NCI-H1436 treated with DMSO at 0.1 percent for 48 hours (cell line): ENCODE data around the gene PPP1R9A.
"Not testable (repeated sequence)": the region's sequence is repeated elsewhere in the genome, so short reads cannot be mapped to it uniquely, and the experiment has no call there.

Source experiments
- DNase-seq: peaks from one replicate; lab custom pipeline; 2025; lab: John Stamatoyannopoulos, UW

The PPP1R9A gene

DNA sequence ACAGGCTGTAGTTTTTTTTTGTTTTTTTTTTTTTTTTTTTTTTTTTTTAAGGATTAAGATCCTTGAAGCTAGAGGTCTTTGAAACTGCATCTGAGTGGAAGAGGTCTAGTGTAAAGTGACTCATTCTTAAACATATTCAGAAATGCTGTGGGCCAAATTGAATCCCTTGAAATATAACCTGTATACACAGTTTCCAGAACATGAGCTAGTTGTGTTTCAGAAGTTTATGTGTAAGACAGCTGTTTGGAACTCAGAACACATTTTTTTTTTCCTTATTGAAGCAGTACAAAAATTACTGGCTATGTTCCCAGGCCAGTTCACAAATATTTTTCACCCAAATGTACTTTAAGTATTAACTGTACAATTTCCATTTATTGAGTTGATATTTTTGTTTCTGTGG is 67.9 kb downstream of the PPP1R9A start:
- no peak for DNase-seq

GRCh38 chr7:94980418-94981142 is 73.2 kb downstream of the PPP1R9A start:
- no peak for DNase-seq

DNA sequence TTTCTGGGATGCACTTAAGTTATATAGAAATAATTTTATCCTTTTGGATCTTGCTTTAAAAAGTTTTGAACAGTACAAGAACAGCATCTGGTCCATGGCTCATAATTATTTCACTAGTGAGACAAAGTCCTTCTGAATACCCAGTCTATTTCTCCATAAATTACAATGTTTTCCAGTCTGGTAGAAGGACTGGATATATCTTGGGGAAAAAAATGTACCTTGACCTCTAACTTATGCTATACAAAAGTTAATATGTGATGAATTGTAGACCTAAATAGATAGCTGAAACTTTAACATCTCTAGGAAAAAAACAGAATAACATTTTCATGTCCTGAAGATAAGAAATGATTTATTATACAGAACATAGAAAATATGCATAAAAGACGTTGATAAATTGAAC is 88.5 kb downstream of the PPP1R9A start:
- DNase-seq = no peak

- DNase-seq = no peak
These were observed 89.0 kb downstream of the PPP1R9A start for GRCh38 chr7:94996369-94996768.

- DNase-seq = no peak
These were observed 90.2 kb downstream of the PPP1R9A start for GRCh38 chr7:94997547-94997946.

DNA sequence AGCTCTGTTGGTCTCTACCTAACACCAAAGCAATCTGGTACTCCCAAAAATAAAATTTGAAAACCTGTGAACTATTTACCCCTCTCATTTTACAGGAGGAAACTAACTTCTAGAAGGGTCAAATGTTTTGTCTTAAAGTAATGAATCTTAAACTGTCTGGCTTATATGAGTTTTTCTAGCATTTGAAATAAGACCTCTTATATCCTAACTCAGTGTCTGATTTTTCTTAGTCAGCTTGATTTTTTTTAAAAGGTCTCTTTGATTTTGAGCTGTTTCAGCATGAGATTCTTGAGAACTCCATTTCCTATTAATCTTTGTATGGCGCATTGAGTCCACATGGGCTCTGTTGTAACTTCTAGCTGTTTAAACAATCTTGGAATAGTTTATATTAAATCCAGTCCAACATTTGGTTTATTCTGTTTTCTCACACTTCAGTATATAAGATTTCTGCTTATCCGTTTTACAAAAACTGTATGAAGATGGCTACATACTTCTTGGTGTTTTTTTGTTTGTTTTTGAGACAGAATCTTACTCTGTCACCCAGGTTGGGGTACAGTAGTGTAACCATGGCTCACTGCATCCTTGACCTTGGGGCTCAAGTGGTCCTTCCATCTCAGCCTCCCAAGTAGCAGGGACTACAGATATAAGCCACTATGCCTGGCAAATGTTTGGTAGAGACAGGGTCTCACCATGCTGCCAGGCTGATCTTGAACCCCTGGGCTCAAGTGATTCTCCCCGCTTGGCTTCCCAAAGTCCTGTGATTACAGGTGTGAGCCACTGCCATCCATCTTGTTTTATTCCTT is 91.1 kb downstream of the PPP1R9A start:
- DNase-seq = no peak

DNA sequence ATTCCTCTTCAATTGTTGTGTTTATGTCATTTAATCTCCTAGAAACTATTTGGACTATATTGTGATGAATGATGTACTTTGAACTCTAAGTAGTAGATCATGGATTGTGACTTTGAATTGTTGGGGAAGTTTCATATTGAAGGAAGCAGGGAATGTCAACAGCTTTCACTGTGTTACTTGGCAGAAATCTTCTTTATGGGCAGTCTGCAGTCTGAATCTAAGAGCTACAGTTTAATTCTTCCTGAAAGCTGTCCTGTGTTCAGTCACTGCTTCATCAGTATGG is 91.6 kb downstream of the PPP1R9A start:
- DNase-seq = no peak

DNA sequence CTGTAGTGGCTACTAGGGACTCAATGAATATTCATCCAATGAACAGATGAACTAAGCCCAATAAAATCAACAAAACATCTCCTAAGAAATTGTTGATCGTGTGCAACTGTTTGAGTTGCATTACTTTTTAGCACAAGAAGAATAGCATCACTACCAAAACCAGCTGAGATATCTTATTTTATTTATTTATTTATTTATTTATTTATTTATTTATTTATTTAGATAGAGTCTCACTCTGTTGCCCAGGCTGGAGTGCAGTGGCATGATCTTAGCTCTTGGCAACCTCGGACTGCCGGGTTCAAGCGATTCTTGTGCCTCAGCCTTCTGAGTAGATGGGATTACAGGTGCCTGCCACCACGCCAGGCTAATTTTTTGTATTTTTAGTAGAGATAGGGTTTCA is 92.2 kb downstream of the PPP1R9A start:
- not testable (repeated sequence) for DNase-seq

GRCh38 chr7:95001258-95001657 is 93.9 kb downstream of the PPP1R9A start:
- no peak for DNase-seq

- no peak for DNase-seq
These were observed 94.6 kb downstream of the PPP1R9A start for GRCh38 chr7:95001815-95002561.

- DNase-seq = no peak
These were observed 95.4 kb downstream of the PPP1R9A start for GRCh38 chr7:95002775-95003174.

GRCh38 chr7:95004618-95005247 is 97.3 kb downstream of the PPP1R9A start:
- no peak for DNase-seq

GRCh38 chr7:95006010-95006409 is 98.6 kb downstream of the PPP1R9A start:
- no peak for DNase-seq

DNA sequence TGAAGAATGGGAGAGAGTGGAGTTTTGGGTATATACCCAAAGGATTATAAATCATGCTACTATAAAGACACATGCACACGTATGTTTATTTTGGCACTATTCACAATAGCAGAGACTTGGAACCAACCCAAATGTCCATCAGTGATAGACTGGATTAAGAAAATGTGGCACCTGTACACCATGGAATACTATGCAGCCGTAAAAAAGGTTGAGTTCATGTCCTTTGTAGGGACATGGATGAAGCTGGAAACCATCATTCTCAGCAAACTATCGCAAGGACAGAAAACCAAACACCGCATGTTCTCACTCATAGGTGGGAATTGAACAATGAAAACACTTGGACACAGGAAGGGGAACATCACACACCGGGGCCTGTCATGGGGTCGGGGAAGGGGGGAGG is 101.4 kb downstream of the PPP1R9A start:
- DNase-seq = not testable (repeated sequence)

GRCh38 chr7:95011146-95011928 is 103.9 kb downstream of the PPP1R9A start:
- no peak for DNase-seq

DNA sequence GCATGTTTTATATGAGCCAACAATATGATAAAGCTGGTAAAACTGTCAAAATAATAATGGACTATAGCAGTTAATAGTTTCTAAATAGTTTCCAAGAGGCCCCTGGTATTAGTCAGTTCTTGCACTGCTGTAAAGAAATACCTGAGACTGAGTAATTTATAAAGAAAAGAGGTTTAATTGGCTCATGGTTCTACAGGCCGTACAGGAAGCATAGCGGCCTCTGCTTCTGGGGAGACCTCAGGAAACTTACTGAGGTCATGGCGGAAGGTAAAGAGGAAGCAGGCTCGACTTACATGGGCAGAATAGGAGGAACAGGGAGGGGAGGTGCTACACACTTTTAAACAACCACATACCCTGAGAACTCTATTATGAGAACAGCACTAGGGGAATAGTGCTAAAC is 104.6 kb downstream of the PPP1R9A start:
- no peak for DNase-seq

DNA sequence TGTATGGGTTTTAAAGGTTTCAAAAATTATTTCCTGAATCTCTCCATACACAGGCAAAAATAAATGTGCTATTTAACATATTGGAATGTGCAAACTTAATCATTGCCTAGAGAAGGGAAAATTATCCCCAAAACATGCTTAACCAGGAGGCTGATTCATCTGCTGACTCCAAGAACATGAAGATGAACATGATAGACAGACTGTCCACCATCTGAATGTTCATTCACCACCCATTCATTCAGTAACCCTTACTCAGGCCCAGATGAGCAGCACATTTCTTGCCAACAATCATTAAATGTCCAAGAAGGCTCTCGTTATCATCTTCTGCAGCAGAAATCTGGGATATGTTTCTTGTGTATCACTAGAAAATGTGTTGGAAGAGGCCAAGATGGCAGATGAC is 110.6 kb downstream of the PPP1R9A start:
- no peak for DNase-seq

DNA sequence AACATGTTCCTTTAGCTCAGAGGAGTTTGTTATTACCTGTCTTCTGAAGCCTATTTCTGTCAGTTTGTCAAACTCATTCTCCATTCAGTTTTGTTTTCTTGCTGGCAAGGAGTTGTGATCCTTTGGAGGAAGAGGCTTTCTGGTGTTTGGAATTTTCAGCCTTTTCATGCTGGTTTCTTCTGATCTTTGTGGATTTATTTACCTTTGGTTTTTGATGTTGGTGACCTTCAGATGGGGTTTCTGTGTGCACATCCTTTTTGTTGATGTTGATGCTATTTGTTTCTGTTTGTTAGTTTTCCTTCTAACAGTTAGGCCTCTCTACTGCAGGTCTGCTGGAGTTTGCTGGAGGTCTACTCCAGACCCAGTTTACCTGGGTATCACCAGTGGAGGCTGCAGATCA is 118.6 kb downstream of the PPP1R9A start:
- DNase-seq = no peak

GRCh38 chr7:95026421-95027072 is 119.2 kb downstream of the PPP1R9A start:
- no peak for DNase-seq

DNA sequence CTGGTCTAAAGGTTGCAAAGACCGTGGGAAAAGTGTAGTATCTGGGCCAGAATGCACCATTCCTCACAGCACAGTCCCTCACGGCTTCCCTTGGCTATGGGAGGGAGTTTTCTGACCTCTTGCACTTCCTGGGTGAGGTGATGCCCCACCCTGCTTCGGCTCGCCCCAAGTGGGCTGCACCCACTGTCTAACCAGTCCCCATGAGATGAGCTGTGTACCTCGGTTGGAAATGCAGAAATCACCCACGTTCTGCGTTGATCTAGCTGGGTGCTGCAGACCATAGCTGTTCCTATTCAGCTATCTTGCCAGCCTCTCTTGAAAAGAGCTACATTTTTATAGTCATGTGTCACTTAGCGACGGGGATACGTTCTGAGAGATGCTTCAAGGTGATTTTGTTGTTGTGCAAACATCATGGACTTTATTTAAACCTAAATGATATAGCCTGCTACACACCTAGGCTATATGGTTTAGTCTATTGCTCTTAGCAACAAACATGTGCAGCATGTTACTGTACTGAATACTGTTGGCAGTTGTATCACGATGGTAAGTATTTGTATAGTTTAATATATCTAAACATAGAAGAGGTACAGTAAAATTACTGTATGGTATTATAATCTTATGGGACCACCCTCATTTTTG is 120.0 kb downstream of the PPP1R9A start:
- no peak for DNase-seq

DNA sequence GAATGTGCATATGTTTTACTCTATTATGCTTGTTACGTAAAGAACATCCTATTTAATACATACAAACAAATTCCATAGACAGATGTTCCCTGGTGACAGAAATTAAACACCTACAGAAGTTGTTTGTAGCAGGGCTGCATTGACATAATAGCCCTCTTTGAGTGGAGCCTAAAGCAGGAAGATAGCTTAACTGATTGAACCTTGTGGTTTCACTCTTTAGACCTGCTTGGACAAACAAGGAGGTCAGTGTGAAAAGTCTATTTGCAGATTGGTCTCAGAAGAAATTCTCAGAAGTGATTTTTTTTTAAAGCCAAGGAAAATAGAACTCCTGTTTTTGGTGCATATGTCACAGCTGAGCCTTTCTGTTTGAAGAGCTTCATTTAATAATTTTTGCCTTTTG is 121.3 kb downstream of the PPP1R9A start:
- DNase-seq = no peak
